ENCODE data around the gene EFL1.

Gene EFL1

DNA sequence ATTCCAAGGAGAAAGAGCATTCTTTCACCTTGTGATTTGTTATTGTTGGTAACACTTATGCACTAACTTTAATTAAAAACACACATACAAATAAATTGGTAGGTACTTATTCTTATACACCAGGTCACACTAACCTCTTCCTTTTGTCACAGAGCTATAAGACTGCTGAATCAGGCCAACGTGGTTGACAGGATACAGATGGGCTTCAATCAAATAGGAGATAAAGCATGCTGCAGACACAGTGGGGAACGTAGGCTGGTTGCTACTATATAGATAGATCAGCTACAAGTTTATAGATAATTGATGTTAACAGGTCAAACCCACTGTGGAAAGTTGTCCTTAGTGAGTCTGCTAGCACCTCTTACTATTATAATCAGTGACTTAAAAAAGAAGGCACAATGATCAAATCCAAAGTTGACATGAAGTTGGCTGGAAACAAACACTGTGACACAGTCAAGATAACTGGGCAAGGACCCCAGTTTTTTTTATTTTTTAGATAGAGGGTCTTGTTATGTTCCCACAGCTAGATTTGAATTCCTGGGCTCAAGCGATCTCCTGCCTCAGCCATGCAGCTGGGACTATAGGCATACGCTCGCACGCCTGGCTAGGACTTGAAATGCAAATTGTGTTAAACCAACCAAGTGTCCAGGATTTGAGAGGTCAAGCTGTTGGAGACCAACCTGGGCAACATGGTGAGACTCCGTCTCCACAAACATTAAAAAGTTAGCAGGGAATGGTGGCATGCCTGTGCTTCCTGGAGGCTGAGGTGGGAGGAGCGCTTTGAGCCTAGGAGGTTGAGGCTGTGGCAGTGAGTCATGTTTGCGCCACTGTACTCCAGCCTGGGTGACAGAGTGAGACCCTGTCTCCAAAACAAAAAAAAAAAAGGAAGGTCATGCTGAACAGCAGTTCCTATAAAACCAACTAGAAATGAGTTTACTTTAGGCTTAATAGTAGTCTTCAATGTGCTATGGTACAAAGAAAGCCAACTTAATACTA lies 118.8 kb downstream of the EFL1 start:
- in situ Hi-C loops (cut with HindIII; ENCODE audit: low sequenced_read_pairs): no loop called here
- TF ChIP-seq, protein P1, sequence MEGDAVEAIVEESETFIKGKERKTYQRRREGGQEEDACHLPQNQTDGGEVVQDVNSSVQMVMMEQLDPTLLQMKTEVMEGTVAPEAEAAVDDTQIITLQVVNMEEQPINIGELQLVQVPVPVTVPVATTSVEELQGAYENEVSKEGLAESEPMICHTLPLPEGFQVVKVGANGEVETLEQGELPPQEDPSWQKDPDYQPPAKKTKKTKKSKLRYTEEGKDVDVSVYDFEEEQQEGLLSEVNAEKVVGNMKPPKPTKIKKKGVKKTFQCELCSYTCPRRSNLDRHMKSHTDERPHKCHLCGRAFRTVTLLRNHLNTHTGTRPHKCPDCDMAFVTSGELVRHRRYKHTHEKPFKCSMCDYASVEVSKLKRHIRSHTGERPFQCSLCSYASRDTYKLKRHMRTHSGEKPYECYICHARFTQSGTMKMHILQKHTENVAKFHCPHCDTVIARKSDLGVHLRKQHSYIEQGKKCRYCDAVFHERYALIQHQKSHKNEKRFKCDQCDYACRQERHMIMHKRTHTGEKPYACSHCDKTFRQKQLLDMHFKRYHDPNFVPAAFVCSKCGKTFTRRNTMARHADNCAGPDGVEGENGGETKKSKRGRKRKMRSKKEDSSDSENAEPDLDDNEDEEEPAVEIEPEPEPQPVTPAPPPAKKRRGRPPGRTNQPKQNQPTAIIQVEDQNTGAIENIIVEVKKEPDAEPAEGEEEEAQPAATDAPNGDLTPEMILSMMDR (IDR thresholded peaks at IDR 0.05; ENCODE audit: low read depth, low read length): no peak
- no peak overlapping the region for H3K4me3 ChIP-seq (ENCODE audit: low read depth, low read length)
- no peak for DNase-seq (ENCODE audit: low read depth, low spot score)

DNA sequence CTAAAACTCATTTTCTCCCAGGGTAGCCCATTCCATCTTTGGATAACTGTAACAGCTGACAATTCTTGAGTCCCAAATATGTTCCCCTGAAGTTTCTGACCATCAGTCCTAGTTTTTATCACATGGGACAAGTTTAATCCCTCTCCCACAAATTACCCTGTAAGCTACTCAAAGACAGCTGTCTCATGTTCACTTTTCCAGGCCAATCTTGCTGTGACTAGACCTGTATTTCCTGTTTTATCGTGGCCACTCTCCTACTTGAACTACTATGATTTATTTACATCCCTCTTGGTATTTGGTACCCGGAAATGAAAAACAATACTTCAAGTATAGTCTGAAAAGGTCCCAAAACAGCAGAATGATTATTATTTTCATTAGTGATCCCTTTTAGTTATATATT lies 121.6 kb downstream of the EFL1 start:
- no peak for DNase-seq (ENCODE audit: low read depth, low spot score)
- in situ Hi-C loops (cut with HindIII; ENCODE audit: low sequenced_read_pairs): no loop called here
- TF ChIP-seq, protein P1 (IDR thresholded peaks at IDR 0.05; ENCODE audit: low read depth, low read length): no peak
- no peak overlapping the region for H3K4me3 ChIP-seq (ENCODE audit: low read depth, low read length)

DNA sequence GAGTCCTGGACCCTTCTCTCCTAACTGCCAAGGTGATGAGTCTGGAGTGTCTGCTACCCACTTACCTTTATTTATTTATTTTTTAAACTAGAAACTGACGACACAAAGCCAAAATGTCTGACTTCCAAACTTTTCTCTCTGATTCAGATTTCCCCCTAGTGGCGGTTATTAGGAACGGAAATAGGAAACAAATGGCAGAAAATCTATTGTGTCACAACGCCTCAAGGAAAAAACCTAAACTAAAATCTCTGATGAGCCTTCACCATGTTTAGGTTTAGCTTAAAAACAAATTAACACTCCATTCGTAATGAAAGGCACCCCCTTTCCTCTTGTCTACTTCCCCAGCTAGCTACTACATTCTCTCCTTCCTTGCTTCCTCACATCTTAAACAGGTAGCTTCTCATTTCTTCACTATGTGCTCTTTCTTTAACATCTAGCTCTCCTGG lies 122.7 kb downstream of the EFL1 start:
- in situ Hi-C loops (cut with HindIII; ENCODE audit: low sequenced_read_pairs): no loop called here
- DNase-seq (ENCODE audit: low read depth, low spot score): peak; percentile 69
- no peak overlapping the region for H3K4me3 ChIP-seq (ENCODE audit: low read depth, low read length)
- TF ChIP-seq, protein P1 (IDR thresholded peaks at IDR 0.05; ENCODE audit: low read depth, low read length): peak; percentile 72

DNA sequence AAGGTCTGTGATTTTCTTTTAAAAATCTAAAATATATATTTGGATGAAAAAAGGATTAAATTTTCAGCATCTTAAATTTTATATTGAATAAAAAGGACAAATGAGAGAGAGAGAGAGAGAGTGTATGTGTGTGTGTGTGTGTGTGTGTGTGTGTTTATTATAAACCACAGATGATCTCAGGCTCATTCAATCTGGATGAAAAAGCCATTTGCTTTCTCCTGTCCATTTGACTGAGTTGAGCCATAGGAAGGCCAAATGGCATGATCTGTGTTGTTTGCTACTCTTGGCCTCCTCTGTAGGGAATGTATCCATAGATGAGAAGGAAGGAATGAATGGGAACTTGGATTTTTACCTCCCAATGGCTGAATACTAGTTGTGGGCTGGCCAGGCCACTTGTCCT lies 124.2 kb downstream of the EFL1 start:
- in situ Hi-C loops (cut with HindIII; ENCODE audit: low sequenced_read_pairs): no loop called here
- no peak overlapping the region for H3K4me3 ChIP-seq (ENCODE audit: low read depth, low read length)
- TF ChIP-seq, protein P1 (IDR thresholded peaks at IDR 0.05; ENCODE audit: low read depth, low read length): no peak
- DNase-seq (ENCODE audit: low read depth, low spot score): no peak

DNA sequence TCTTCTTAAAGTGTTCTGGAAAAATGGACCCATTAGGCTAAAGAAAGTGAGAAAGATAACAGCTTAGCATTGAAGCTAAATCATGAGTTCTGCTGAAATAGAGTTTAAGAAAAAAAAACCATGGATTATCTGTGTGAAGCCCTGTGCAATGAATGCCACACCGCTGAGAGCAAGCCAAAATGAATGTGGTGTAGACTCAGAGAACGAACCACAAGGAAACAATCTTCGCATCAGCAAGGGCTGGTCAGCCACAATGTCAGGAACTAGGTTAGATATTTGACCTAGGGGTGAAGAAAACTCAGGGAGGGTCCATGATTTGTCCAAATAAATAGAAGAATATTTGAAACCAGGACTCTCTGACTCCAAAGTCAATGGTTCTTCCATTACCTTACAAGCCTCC lies 125.3 kb downstream of the EFL1 start:
- H3K4me3 ChIP-seq (ENCODE audit: low read depth, low read length): no peak overlapping the region
- in situ Hi-C loops (cut with HindIII; ENCODE audit: low sequenced_read_pairs): no loop called here
- TF ChIP-seq, protein P1 (IDR thresholded peaks at IDR 0.05; ENCODE audit: low read depth, low read length): no peak
- peak; percentile 64 for DNase-seq (ENCODE audit: low read depth, low spot score)

DNA sequence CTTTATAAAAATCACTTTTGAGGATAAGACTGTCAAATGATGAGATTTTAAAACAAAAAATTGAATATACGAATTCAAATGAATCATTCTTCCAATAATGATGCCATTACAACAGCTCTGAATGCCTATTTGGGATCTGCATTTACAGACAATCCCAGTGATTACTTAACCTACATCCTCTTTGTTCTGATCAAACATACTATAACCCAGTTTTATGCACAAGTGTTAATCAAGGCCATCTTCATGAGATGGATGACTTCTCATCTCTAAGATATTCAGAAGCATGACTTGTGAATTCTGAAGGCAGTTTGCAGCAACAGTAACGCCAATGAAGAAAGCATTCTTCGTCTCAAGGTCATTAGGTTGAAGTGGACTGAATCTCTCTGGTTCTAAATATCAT lies 126.4 kb downstream of the EFL1 start:
- H3K4me3 ChIP-seq (ENCODE audit: low read depth, low read length): no peak overlapping the region
- DNase-seq (ENCODE audit: low read depth, low spot score): no peak
- TF ChIP-seq, protein P1 (IDR thresholded peaks at IDR 0.05; ENCODE audit: low read depth, low read length): no peak
- in situ Hi-C loops (cut with HindIII; ENCODE audit: low sequenced_read_pairs): no loop called here

Data from astrocyte of the spinal cord (primary cell).